Measurements from ENCODE around the gene RAD9A.
A peak's percentile ranks its signal among the peaks of the same experiment; 100 is the strongest.

RAD9A gene

GRCh38 chr11:67437809-67438157 is 46.0 kb downstream of the RAD9A start:
- no peak for DNase-seq

- no peak for DNase-seq
These were observed 46.5 kb downstream of the RAD9A start for GRCh38 chr11:67438158-67438902.

GRCh38 chr11:67439321-67440228 is 47.8 kb downstream of the RAD9A start:
- DNase-seq = peak in 6 of 56 donors; percentile 17 to 43 (median 32)

GRCh38 chr11:67440229-67441097 is 48.7 kb downstream of the RAD9A start:
- DNase-seq = no peak

- no peak for DNase-seq
These were observed 49.3 kb downstream of the RAD9A start for GRCh38 chr11:67441098-67441563.

- no peak for DNase-seq
These were observed 50.1 kb downstream of the RAD9A start for GRCh38 chr11:67441731-67442351.

GRCh38 chr11:67442504-67443404 is 51.0 kb downstream of the RAD9A start:
- no peak for DNase-seq

- no peak for DNase-seq
These were observed 53.7 kb downstream of the RAD9A start for GRCh38 chr11:67445515-67445914.
